ENCODE measurements around the gene TFAP2B. TPM values are rescaled to one million over a fixed set of nuclear protein-coding genes. Genes with fewer than 3 reads are reported as not detected.

Gene TFAP2B
- total RNA-seq, 1 donor from 2014 or later: not detected

DNA sequence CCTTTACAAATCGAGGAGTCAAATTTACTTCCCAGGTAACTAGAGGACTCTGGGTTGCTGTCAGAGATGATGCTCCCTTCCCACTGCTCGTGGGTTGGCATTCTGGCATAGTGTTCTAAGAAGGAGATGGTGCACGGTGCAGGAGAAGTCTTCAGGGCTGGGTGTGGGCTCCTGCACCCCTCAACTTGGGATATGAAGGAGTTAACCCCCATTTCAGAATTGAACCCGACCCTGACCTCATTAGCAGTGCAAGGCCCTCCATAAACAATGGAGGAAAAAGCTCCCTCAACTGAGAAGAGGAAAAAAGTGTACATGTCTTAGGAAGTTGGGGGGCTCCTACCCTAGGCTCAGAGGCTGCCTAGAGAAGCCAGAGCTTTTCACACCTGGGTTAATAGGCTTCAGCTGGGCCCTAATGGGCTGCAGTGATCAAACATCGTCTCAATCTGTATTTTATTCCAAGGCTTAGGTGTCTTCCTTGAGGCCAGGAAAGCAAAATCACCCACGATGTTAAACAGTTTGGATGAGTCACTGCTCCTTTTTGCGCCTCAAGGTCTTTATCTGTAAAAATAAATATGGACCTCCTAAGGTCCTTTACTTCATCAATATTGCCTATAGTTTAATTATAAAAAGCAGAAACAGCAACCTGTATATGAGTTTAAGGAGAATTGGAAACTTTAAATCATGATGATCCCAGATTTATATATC is 29.4 kb downstream of the TFAP2B start:
- intact Hi-C loops (cut with micrococcal nuclease): loop anchor here (2.0 kb wide), 1 partner anchor 131 kb away; no protein-coding TSS in a partner anchor
- peaks cover 83% of the 10 kb centered on the region for H3K27me3 Mint-ChIP-seq
- no peak overlapping the region for H3K4me3 Mint-ChIP-seq
- H3K4me1 Mint-ChIP-seq: no peaks in the 10 kb centered on the region
- H3K9me3 Mint-ChIP-seq: peaks cover 10% of the 10 kb centered on the region
- no peak for DNase-seq
- H3K27ac Mint-ChIP-seq: no peak overlapping the region
- H3K36me3 Mint-ChIP-seq (ENCODE audit: low read depth): no peaks in the 10 kb centered on the region

- H3K4me3 Mint-ChIP-seq: no peak overlapping the region
- H3K27me3 Mint-ChIP-seq: peaks cover 77% of the 10 kb centered on the region
- intact Hi-C loops (cut with micrococcal nuclease): loop anchor here (2.0 kb wide), 1 partner anchor 132 kb away; no protein-coding TSS in a partner anchor
- H3K36me3 Mint-ChIP-seq (ENCODE audit: low read depth): no peaks in the 10 kb centered on the region
- no peak overlapping the region for H3K27ac Mint-ChIP-seq
- no peaks in the 10 kb centered on the region for H3K4me1 Mint-ChIP-seq
- peaks cover 9% of the 10 kb centered on the region for H3K9me3 Mint-ChIP-seq
- DNase-seq: no peak
Measured at GRCh38 chr6:50848989-50849795, 30.5 kb downstream of the TFAP2B start.

DNA sequence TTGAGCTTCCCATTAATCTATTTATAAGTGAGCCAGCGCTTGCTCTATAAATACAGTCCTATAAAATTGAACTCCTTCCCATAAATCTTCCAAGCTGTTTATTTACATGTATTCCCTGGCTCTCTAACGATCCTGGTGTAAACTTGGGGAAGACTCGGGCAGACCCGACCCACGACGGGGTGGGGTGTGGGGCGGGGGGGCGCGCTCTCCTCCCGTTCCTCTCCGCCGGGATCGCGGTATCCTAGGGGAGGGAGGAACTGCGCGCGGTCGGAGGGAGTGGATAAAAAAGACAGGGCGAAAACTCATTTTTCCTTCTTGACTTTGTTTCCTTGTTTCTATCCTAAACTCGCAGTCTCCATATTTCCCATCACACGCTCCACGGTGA is 31.1 kb downstream of the TFAP2B start:
- no peak overlapping the region for H3K27ac Mint-ChIP-seq

GRCh38 chr6:50850223-50851048 is 31.8 kb downstream of the TFAP2B start:
- DNase-seq: no peak
- H3K27me3 Mint-ChIP-seq: peaks cover 64% of the 10 kb centered on the region
- H3K4me1 Mint-ChIP-seq: no peaks in the 10 kb centered on the region

More for the DNA sequence above, 31.1 kb downstream of the TFAP2B start:
- intact Hi-C loops (cut with micrococcal nuclease): loop anchor here (2.0 kb wide), 1 partner anchor 133 kb away; no protein-coding TSS in a partner anchor
- no peak for DNase-seq
- H3K36me3 Mint-ChIP-seq (ENCODE audit: low read depth): no peaks in the 10 kb centered on the region
- peaks cover 4% of the 10 kb centered on the region for H3K9me3 Mint-ChIP-seq
- no peak overlapping the region for H3K4me3 Mint-ChIP-seq
- no peaks in the 10 kb centered on the region for H3K4me1 Mint-ChIP-seq
- H3K27me3 Mint-ChIP-seq: peaks cover 71% of the 10 kb centered on the region

GRCh38 chr6:50851049-50851845 is 32.6 kb downstream of the TFAP2B start:
- Mint-ChIP-seq H3K36me3 (ENCODE audit: low read depth) (no peaks in the 10 kb centered on the region), H3K27ac (no peak overlapping the region), H3K4me1 (no peaks in the 10 kb centered on the region), H3K9me3 (peaks cover 3% of the 10 kb centered on the region), H3K27me3 (peaks cover 58% of the 10 kb centered on the region), H3K4me3 (no peak overlapping the region)
- no peak for DNase-seq
- intact Hi-C loops (cut with micrococcal nuclease): no loop called here

More at GRCh38 chr6:50850223-50851048, 31.8 kb downstream of the TFAP2B start:
- Mint-ChIP-seq H3K36me3 (ENCODE audit: low read depth) (no peaks in the 10 kb centered on the region), H3K4me3 (no peak overlapping the region), H3K27ac (no peak overlapping the region), H3K9me3 (peaks cover 3% of the 10 kb centered on the region)
- intact Hi-C loops (cut with micrococcal nuclease): no loop called here

DNA sequence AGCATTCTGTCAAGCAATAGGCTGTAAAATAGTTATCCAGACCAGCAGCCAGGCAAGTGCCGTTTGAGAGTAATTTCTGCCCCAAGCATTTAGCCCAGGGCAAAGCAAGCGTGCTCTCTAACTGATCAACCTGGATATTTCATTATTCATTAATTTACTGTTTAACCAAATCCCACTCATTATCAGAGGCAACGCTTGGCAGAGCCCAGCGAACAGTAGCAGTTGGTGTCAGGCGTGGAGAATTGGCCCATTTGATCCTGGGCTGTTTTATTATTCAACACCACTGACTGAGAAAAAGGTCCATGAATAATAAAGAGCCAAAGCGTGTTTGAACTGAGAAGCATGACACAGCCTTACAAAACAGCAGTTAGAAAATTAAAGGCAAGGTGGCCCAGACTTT is 35.3 kb downstream of the TFAP2B start:
- Mint-ChIP-seq H3K36me3 (ENCODE audit: low read depth) (no peaks in the 10 kb centered on the region), H3K4me3 (no peak overlapping the region), H3K27me3 (peaks cover 33% of the 10 kb centered on the region), H3K4me1 (no peaks in the 10 kb centered on the region), H3K9me3 (no peaks in the 10 kb centered on the region), H3K27ac (no peak overlapping the region)
- intact Hi-C loops (cut with micrococcal nuclease): no loop called here
- no peak for DNase-seq

DNA sequence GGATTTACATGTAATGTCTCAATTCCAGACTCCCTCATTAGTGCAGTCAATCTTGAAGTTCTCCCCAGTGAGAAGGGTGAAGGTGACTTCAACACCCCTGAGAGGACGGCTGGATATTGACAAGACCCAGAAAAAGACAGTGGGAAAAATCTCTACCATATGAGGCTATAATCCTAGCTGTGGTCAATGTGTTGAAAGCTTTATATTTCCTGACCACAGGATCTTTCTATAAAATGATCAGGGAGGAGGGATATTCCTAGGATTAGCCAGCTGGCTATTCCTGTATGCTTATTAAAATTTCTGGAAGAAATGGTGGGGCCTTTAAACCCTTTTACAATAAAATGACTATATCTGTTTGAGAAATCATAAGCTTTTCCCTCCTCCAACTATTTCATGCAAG is 43.0 kb downstream of the TFAP2B start:
- H3K27me3 Mint-ChIP-seq: no peaks in the 10 kb centered on the region
- H3K4me1 Mint-ChIP-seq: no peaks in the 10 kb centered on the region
- no peaks in the 10 kb centered on the region for H3K36me3 Mint-ChIP-seq (ENCODE audit: low read depth)
- no peak for DNase-seq
- no peaks in the 10 kb centered on the region for H3K9me3 Mint-ChIP-seq
- no peak overlapping the region for H3K4me3 Mint-ChIP-seq
- intact Hi-C loops (cut with micrococcal nuclease): no loop called here
- H3K27ac Mint-ChIP-seq: no peak overlapping the region

- no peak for DNase-seq
- no peak overlapping the region for H3K4me3 Mint-ChIP-seq
- H3K9me3 Mint-ChIP-seq: no peaks in the 10 kb centered on the region
- intact Hi-C loops (cut with micrococcal nuclease): no loop called here
- H3K27ac Mint-ChIP-seq: no peak overlapping the region
- H3K4me1 Mint-ChIP-seq: no peaks in the 10 kb centered on the region
- no peaks in the 10 kb centered on the region for H3K27me3 Mint-ChIP-seq
- no peaks in the 10 kb centered on the region for H3K36me3 Mint-ChIP-seq (ENCODE audit: low read depth)
Measured at GRCh38 chr6:50862176-50862575, 43.5 kb downstream of the TFAP2B start.

- Mint-ChIP-seq H3K9me3 (no peaks in the 10 kb centered on the region), H3K4me3 (no peak overlapping the region), H3K27ac (no peak overlapping the region), H3K36me3 (ENCODE audit: low read depth) (no peaks in the 10 kb centered on the region), H3K27me3 (no peaks in the 10 kb centered on the region), H3K4me1 (no peaks in the 10 kb centered on the region)
- intact Hi-C loops (cut with micrococcal nuclease): no loop called here
- DNase-seq: no peak
Measured at GRCh38 chr6:50864601-50865000, 45.9 kb downstream of the TFAP2B start.

DNA sequence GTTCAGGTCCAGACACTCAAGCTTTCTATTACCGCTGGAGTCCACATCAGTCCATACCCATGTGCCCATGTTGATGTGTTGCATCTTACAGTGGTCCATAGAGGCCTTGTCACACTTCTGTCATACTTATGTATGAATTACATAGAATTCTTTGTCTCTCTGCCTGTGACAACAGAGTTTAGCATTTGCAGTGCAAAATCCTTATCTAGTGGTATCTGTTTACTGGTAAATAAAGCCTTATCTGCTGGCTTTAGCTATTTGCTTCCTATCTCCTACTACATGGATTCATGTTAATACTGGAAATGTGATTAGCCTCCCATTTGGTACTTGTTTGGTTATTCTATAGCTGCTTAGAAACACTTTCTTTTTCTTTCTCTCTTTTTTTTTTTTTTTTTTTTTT is 49.8 kb downstream of the TFAP2B start:
- Mint-ChIP-seq H3K27ac (no peak overlapping the region), H3K27me3 (no peaks in the 10 kb centered on the region), H3K36me3 (ENCODE audit: low read depth) (no peaks in the 10 kb centered on the region), H3K4me1 (no peaks in the 10 kb centered on the region), H3K4me3 (no peak overlapping the region), H3K9me3 (no peaks in the 10 kb centered on the region)
- intact Hi-C loops (cut with micrococcal nuclease): no loop called here
- no peak for DNase-seq

GRCh38 chr6:50873167-50873566 is 54.5 kb downstream of the TFAP2B start:
- Mint-ChIP-seq H3K9me3 (no peaks in the 10 kb centered on the region), H3K27ac (no peak overlapping the region), H3K4me3 (no peak overlapping the region), H3K36me3 (ENCODE audit: low read depth) (no peaks in the 10 kb centered on the region), H3K4me1 (no peaks in the 10 kb centered on the region), H3K27me3 (no peaks in the 10 kb centered on the region)
- intact Hi-C loops (cut with micrococcal nuclease): no loop called here
- no peak for DNase-seq

DNA sequence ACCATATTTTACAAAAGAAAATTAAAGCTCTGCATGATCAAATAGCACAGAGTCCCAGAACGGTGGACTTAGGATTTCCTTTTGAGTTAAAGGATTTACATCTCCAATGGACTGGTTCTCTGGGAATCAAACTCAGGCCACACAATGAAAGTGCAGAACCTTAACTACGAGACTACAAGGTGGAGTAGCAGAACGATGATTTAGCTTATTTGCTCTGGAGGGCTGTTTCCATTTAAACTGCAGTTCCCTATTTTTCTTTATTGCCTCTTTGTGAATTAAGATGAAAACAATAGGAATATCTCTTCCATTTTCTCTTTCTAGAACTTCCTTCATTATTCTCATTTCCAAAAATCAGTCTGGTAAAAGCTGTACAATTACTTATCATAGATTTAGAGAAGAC is 65.7 kb downstream of the TFAP2B start:
- no peak for DNase-seq
- intact Hi-C loops (cut with micrococcal nuclease): no loop called here
- H3K36me3 Mint-ChIP-seq (ENCODE audit: low read depth): no peaks in the 10 kb centered on the region
- H3K4me3 Mint-ChIP-seq: no peak overlapping the region
- H3K4me1 Mint-ChIP-seq: no peaks in the 10 kb centered on the region
- no peak overlapping the region for H3K27ac Mint-ChIP-seq
- H3K9me3 Mint-ChIP-seq: no peaks in the 10 kb centered on the region
- H3K27me3 Mint-ChIP-seq: no peaks in the 10 kb centered on the region

- Mint-ChIP-seq H3K4me3 (no peak overlapping the region), H3K9me3 (no peaks in the 10 kb centered on the region), H3K27me3 (no peaks in the 10 kb centered on the region), H3K27ac (no peak overlapping the region), H3K36me3 (ENCODE audit: low read depth) (no peaks in the 10 kb centered on the region), H3K4me1 (no peaks in the 10 kb centered on the region)
- intact Hi-C loops (cut with micrococcal nuclease): no loop called here
- no peak for DNase-seq
Measured at GRCh38 chr6:50887112-50887511, 68.4 kb downstream of the TFAP2B start.
